Trophoblast cell (in vitro differentiated cells and primary cell): ENCODE results near the gene FBN3.

Source experiments
- DNase-seq, 2 donors: peaks; one replicate each; pipeline ENCODE4 v3.0.0-alpha.2; 2016
- H2AFZ ChIP-seq: 2 replicates; pipeline ENCODE4 v1.6.1; 2013; ENCODE audit warnings: low read length, moderate library complexity, mild to moderate bottlenecking; ENCODE audit not compliant: insufficient read depth, poor library complexity
- H2AK5ac ChIP-seq: 2 replicates; pipeline ENCODE4 v1.6.1; 2013; ENCODE audit warnings: mild to moderate bottlenecking, low read length
- H2BK120ac ChIP-seq: 2 replicates; pipeline ENCODE4 v1.6.1; 2013; ENCODE audit warnings: low read length, mild to moderate bottlenecking, moderate library complexity; ENCODE audit not compliant: insufficient read depth, poor library complexity
- H2BK12ac ChIP-seq: 2 replicates; pipeline ENCODE4 v1.6.1; 2013; ENCODE audit warnings: mild to moderate bottlenecking, low read length, moderate library complexity
- H2BK5ac ChIP-seq: 2 replicates; pipeline ENCODE4 v1.6.1; 2013; ENCODE audit warnings: low read length, low read depth, moderate library complexity, mild to moderate bottlenecking; ENCODE audit not compliant: poor library complexity
- H3K14ac ChIP-seq: 2 replicates; pipeline ENCODE4 v1.6.1; 2013; ENCODE audit warnings: mild to moderate bottlenecking, low read length
- H3K18ac ChIP-seq: 2 replicates; pipeline ENCODE4 v1.6.1; 2013; ENCODE audit warnings: mild to moderate bottlenecking, low read length
- H3K23ac ChIP-seq: 2 replicates; pipeline ENCODE4 v1.6.1; 2013; ENCODE audit warnings: low read length
- H3K27ac ChIP-seq: 2 replicates; pipeline ENCODE4 v1.5.1; 2013; ENCODE audit warnings: low read depth, mild to moderate bottlenecking, inconsistent platforms, low read length, moderate library complexity
- H3K27me3 ChIP-seq: 2 replicates; pipeline ENCODE4 v1.6.1; 2013; ENCODE audit warnings: inconsistent platforms, mild to moderate bottlenecking, low read length, moderate library complexity; ENCODE audit not compliant: insufficient read depth
- H3K36me3 ChIP-seq, 2 experiments: 1 replicate in 1 of 2; 2 replicates in 1 of 2; pipeline ENCODE4 v1.6.1; 2013; ENCODE audit warnings: low read length in 2 of 2, mild to moderate bottlenecking in 2 of 2, moderate library complexity in 1 of 2; ENCODE audit not compliant: insufficient read depth in 2 of 2, control insufficient read depth in 1 of 2
- H3K4ac ChIP-seq: 2 replicates; pipeline ENCODE4 v1.6.1; 2013; ENCODE audit warnings: low read depth, mild to moderate bottlenecking, low read length, moderate library complexity
- H3K4me1 ChIP-seq, 2 experiments: 1 replicate in 1 of 2; 2 replicates in 1 of 2; pipeline ENCODE4 v1.6.1; 2013; ENCODE audit warnings: low read length in 2 of 2, mild to moderate bottlenecking in 2 of 2, moderate library complexity in 1 of 2; ENCODE audit not compliant: insufficient read depth in 2 of 2, control insufficient read depth in 1 of 2
- H3K4me2 ChIP-seq: 2 replicates; pipeline ENCODE4 v1.6.1; 2013; ENCODE audit warnings: inconsistent platforms, mild to moderate bottlenecking, low read length, moderate library complexity
- H3K4me3 ChIP-seq: 2 replicates; pipeline ENCODE4 v1.5.1; 2013; ENCODE audit warnings: mild to moderate bottlenecking, low read depth, low read length, inconsistent platforms
- H3K79me1 ChIP-seq: one replicate; pipeline ENCODE4 v1.6.1; 2013; ENCODE audit warnings: low read length
- H3K79me2 ChIP-seq: 2 replicates; pipeline ENCODE4 v1.6.1; 2013; ENCODE audit warnings: low read length, mild to moderate bottlenecking; ENCODE audit not compliant: control insufficient read depth, insufficient read depth, poor library complexity
- H3K9ac ChIP-seq: 2 replicates; pipeline ENCODE4 v1.6.1; 2013; ENCODE audit warnings: mild to moderate bottlenecking, low read length
- H3K9me3 ChIP-seq: 2 replicates; pipeline ENCODE4 v1.6.1; 2013; ENCODE audit warnings: low read depth, mild to moderate bottlenecking, control low read depth, inconsistent platforms, low read length; ENCODE audit not compliant: insufficient read depth
- H4K12ac ChIP-seq: 2 replicates; pipeline ENCODE4 v1.6.1; 2013; ENCODE audit warnings: low read depth, mild to moderate bottlenecking, low read length, moderate library complexity
- H4K8ac ChIP-seq: 2 replicates; pipeline ENCODE4 v1.6.1; 2013; ENCODE audit warnings: low read depth, mild to moderate bottlenecking, low read length, moderate library complexity
- H4K91ac ChIP-seq: one replicate; pipeline ENCODE4 v1.6.1; 2013; ENCODE audit warnings: low read depth, mild to moderate bottlenecking, low read length, moderate library complexity
- WGBS: extraction: QIAGEN DNeasy Blood & Tissue Kit; methylation state at CpG from one replicate; pipeline ENCODE4 v1.1.7; 2013; ENCODE audit warnings: missing lambda C conversion rate; ENCODE audit not compliant: insufficient read length, insufficient coverage; ENCODE audit errors: extremely low coverage; 5-methylcytosine and 5-hydroxymethylcytosine counted together

FBN3 gene

DNA sequence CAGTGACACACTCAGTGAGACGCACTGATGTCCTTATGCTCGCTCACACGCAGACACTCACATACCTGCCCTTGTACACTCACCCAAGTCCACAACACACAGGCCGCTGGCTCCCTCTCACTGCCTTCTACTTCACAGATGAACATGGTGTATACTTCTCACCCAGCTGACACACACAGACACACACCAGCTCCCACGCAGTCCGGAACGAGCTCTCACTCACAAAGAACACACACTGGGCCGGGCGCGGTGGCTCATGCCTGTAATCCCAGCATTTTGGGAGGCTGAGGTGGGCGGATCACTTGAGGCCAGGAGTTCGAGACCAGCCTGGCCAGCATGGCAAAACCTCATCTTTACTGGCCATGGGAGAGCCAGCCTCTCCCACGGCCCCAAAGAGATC is 65.2 kb downstream of the FBN3 start:
- WGBS, result no CpG with 5 or more reads among the region's 13 CpGs
- Histone ChIP-seq H2BK120ac (no peak overlapping the region), H3K36me3 (peaks cover 13 to 14% of the 10 kb centered on the region in 2 experiments), H2AFZ (no peak overlapping the region), H3K4ac (no peak overlapping the region), H2BK5ac (no peak overlapping the region), H4K12ac (no peak overlapping the region), H3K79me1 (no peaks in the 10 kb centered on the region), H3K23ac (no peak overlapping the region), H3K79me2 (no peaks in the 10 kb centered on the region), H3K18ac (no peak overlapping the region), H2BK12ac (no peak overlapping the region), H3K27me3 (no peaks in the 10 kb centered on the region), H3K4me1 (no peaks in the 10 kb centered on the region), H4K8ac (no peak overlapping the region), H3K4me3 (no peak overlapping the region), H3K27ac (no peak overlapping the region), H4K91ac (no peak overlapping the region), H3K9me3 (peaks cover 5% of the 10 kb centered on the region), H3K9ac (no peak overlapping the region), H3K14ac (no peak overlapping the region), H2AK5ac (no peak overlapping the region), H3K4me2 (no peak overlapping the region)
- no peak for DNase-seq

DNA sequence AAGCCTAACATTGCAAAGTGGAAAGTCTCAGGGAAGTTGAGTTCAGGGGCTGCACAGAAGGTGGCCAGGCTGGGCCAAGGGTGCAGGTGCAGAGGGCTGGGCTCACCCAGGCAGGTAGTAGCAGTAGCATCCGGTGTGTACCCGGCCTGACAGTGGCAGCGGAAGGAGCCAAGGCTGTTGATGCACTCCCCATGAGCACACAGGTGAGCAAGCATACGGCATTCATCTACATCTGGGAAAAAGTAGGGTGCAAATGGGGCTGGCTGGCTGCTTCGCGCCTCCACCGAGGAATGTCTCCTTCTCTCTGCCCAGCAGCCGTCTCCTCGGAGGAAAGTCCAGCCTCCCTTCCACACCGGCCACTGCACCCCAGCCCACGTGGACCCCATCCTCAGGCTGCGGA is 66.3 kb downstream of the FBN3 start:
- no peak for DNase-seq
- H3K9me3 ChIP-seq, result peaks cover 5% of the 10 kb centered on the region
- H3K36me3 ChIP-seq, result peaks cover 12% of the 10 kb centered on the region in 2 experiments
- no peak overlapping the region for H3K4ac ChIP-seq
- no peak overlapping the region for H3K27ac ChIP-seq
- WGBS, result no CpG with 5 or more reads among the region's 12 CpGs
- H3K9ac ChIP-seq, result no peak overlapping the region
- H2AK5ac ChIP-seq, result no peak overlapping the region
- H4K8ac ChIP-seq, result no peak overlapping the region
- H3K18ac ChIP-seq, result no peak overlapping the region
- H2BK120ac ChIP-seq, result no peak overlapping the region
- no peak overlapping the region for H2AFZ ChIP-seq
- no peaks in the 10 kb centered on the region for H3K27me3 ChIP-seq
- H3K79me2 ChIP-seq, result no peaks in the 10 kb centered on the region
- H4K91ac ChIP-seq, result no peak overlapping the region
- H4K12ac ChIP-seq, result no peak overlapping the region
- H3K4me2 ChIP-seq, result no peak overlapping the region
- no peak overlapping the region for H3K23ac ChIP-seq
- H3K4me1 ChIP-seq, result no peaks in the 10 kb centered on the region
- H2BK5ac ChIP-seq, result no peak overlapping the region
- no peaks in the 10 kb centered on the region for H3K79me1 ChIP-seq
- H3K4me3 ChIP-seq, result no peak overlapping the region
- H2BK12ac ChIP-seq, result no peak overlapping the region
- H3K14ac ChIP-seq, result no peak overlapping the region

DNA sequence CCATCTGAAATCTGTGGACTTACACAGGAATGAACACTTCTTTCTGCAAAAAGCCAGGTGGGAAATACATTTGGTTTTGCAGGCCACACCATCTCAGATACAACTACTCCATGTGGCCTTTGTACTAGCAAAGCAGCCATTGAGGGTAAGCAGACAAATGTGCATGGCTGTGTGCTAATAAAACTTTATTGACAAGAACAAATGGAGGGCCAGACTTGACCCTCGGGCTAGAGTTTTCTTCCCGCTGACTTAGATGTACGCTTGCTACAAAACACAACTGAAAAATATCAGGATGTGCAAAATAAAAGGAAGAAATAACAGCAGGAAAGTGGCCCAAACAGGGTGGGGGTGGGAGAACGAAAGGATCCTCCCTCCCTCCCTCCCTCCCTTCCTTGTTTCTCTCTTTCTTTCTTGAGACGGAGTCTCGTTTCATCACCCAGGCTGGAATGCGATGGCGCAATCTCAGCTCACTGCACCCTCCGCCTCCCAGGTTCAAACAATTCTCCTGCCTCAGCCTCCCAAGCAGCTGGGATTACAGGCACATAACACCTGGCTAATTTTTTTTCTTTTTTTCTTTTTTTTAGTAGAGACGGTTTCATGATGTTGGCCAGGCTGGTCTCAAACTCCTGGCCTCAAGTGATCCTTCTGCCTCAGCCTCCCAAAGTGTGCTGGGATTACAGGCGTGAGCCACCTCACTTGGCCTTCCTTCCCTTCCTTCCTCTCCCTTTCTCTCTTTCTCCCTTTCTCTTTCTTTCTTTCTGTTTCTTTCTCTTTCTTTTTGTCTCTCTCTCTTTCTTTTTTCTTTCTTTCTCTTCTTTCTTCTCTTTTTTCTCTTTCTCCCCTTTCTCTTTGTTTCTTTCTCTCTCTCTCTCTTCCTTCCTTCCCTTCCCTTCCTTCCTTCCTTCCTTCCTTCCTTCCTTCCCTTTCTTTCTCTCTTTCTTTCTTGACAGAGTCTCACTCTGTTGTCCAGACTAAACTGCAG is 67.5 kb downstream of the FBN3 start:
- no peak overlapping the region for H3K27ac ChIP-seq
- no peak overlapping the region for H3K23ac ChIP-seq
- H4K12ac ChIP-seq, result no peak overlapping the region
- peaks cover 4 to 6% of the 10 kb centered on the region in 2 experiments for H3K36me3 ChIP-seq
- no peak overlapping the region for H3K4me3 ChIP-seq
- no peak overlapping the region for H2AFZ ChIP-seq
- H2BK12ac ChIP-seq, result no peak overlapping the region
- no peak overlapping the region for H3K18ac ChIP-seq
- H3K79me1 ChIP-seq, result no peaks in the 10 kb centered on the region
- H3K79me2 ChIP-seq, result no peaks in the 10 kb centered on the region
- no peak overlapping the region for H3K4ac ChIP-seq
- no peak overlapping the region for H3K4me2 ChIP-seq
- no peak overlapping the region for H2BK120ac ChIP-seq
- no peaks in the 10 kb centered on the region for H3K27me3 ChIP-seq
- peaks cover 1% of the 10 kb centered on the region for H3K9me3 ChIP-seq
- H3K4me1 ChIP-seq, result no peaks in the 10 kb centered on the region
- H4K8ac ChIP-seq, result no peak overlapping the region
- H2BK5ac ChIP-seq, result no peak overlapping the region
- H3K14ac ChIP-seq, result no peak overlapping the region
- H4K91ac ChIP-seq, result no peak overlapping the region
- no peak overlapping the region for H2AK5ac ChIP-seq
- no peak overlapping the region for H3K9ac ChIP-seq
- no CpG with 5 or more reads among the region's 11 CpGs for WGBS
- peak; percentile 70 to 77 for DNase-seq

DNA sequence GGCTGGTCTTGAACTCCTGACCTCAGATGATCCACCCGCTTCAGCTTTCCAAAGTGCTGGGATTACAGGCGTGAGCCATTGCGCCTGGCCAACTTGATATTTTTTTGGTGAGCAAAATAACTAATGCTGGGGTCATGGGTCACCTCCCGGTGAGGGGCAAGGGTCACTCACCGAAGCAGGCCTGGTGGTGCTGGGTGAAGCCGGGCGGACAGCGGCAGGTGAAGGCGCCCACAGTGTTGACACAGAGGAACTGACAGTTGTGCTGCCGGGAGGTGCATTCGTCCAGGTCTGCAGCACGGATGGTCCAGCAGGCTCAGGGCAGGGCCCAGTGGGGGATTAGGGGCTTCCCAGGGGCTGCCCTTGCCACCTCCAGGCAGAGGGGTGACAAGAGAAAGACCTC is 68.6 kb downstream of the FBN3 start:
- Histone ChIP-seq H3K9ac (no peak overlapping the region), H3K36me3 (peaks cover 4% of the 10 kb centered on the region in 2 experiments), H4K8ac (no peak overlapping the region), H2BK12ac (no peak overlapping the region), H3K4me2 (no peak overlapping the region), H3K79me1 (no peaks in the 10 kb centered on the region), H2AK5ac (no peak overlapping the region), H3K4me3 (no peak overlapping the region), H3K23ac (no peak overlapping the region), H2BK120ac (no peak overlapping the region), H2BK5ac (no peak overlapping the region), H3K14ac (no peak overlapping the region), H3K4ac (no peak overlapping the region), H3K9me3 (peaks cover 1% of the 10 kb centered on the region), H3K18ac (no peak overlapping the region), H3K27me3 (no peaks in the 10 kb centered on the region), H3K27ac (no peak overlapping the region), H4K12ac (no peak overlapping the region), H3K79me2 (no peaks in the 10 kb centered on the region), H3K4me1 (no peaks in the 10 kb centered on the region), H2AFZ (no peak overlapping the region), H4K91ac (no peak overlapping the region)
- WGBS, result no CpG with 5 or more reads among the region's 12 CpGs
- no peak for DNase-seq
